ENCODE measurements around the gene SSH3.
"Not testable (repeated sequence)": the region's sequence is repeated elsewhere in the genome, so short reads cannot be mapped to it uniquely, and the experiment has no call there.

Gene SSH3

DNA sequence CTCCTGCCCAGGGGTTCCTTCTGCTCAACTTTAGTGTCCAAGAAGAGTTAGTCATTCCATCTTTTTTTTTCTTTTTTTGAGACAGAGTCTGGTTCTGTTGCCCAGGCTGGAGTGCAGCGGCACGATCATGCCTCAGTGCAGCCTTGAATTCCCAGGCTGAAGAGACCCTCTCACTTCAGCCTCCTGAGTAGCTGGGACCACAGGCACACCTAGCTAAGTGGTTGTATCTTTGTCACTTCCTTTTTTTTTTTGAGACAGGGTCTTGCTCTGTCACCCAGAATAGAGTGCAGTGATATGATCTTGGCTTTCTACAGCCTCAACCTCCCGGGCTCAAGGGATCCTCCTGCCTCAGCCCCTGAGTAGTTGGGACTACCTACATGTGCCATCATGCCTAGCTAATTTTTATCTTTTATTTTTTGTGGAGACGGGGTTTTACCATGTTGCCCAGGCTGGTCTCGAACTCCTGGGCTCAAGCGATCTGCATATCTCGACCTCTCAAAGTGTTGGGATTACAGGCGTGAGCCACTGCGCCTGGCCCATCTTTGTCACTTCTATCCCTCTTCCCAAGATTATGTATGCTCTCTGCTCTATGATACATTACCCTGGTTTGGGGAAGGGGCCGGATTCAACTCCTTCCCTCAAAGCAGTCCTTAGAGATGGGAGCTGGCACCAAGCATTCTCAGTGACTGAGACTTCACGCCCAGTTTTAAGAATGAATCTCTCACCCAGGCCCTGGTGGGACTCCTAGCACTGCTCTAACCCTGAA, 10.0 kb downstream of the SSH3 start:
- DNase-seq: no peak

- no peak for DNase-seq
Measured at GRCh38 chr11:67314218-67314617, 10.9 kb downstream of the SSH3 start.

DNA sequence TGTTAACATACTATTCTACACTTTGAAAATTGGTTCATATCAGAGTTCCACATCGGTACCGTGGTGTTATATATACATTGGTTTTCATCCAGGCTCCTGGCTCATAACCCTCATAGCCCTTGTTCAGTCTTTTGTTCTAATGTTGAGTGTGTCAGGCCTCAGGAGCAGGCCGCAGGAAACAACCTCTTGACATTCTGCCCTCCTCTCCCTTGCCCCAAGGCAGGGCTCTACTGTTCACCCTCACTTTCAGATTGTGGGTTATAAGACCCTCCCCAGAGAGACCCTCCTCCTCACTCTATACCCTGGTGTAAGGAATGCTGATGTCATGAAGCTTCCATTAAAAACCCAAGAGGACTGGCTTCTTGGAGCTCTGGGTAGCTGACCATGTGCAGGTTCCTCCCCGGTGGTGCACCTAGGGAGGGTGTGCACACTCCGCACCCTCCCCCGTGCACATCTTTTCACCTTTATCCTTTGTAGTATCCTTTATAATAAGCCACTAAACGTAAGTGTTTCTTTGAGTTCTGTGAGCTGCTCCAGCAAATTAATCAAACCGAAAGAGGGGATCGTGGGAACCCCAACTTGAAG, 12.1 kb downstream of the SSH3 start:
- DNase-seq: no peak

- DNase-seq: no peak
Measured at GRCh38 chr11:67316882-67317204, 13.5 kb downstream of the SSH3 start.

- DNase-seq: peak; percentile 99
Measured at GRCh38 chr11:67317205-67317887, 14.0 kb downstream of the SSH3 start.

- no peak for DNase-seq
Measured at GRCh38 chr11:67317888-67318555, 14.7 kb downstream of the SSH3 start.

DNA sequence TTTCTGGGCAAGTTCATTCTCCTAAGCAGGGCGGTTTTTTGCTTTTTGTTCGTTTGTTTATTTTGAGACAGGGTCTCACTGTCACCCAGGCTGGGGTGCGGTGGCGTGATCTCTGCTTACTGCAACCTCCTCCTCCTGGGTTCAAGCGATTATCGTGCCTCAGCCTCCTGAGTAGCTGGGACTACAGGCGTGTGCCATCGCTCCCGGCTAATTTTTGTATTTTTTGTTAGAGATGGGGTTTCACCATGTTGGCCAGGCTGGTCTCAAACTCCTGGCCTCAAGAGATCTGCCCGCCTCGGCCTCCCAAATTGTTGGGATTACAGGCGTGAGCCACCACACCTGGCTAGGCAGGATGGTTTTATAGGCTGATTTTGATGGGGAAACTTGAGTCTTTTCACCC, 15.5 kb downstream of the SSH3 start:
- DNase-seq: not testable (repeated sequence)

DNA sequence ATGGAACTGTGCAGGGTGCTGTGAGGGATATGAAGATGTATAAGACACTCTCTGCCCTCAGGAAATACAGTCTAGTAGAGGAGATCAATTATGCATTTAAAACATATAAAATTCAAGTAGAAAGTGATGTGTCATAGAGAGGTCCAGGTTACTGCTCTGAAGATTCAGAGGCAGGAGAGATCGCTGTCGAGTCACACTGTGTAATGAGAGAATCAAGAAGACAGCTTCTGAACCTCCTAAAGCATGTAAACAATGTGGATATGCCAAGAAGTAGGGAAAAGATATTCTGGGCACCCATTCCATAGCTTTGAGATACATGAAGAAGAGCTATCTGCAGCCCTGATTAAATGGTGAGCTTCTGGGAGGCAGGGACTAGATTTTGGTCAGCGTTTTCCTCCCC, 16.7 kb downstream of the SSH3 start:
- DNase-seq: no peak

DNA sequence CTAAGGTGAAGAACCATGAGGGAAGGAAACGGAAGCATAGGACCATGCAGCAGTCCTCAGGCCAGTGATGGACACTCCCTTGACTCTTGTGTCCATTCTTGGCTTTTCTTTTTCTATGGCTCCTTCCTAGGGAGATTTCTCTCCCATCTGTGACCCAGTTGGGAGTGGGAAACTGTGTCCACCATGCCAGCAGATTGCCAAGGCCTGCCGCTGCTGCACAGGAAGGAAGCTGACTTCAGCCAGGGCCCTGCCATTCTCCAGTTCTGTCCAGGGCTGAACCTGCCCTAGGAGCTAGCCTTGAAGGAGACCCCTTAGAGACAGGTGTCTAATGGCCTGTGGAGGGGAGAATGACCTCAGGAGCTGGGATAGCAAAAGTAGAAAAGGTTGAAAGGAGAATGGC, 17.4 kb downstream of the SSH3 start:
- DNase-seq: no peak

GRCh38 chr11:67321313-67321871, 18.1 kb downstream of the SSH3 start:
- DNase-seq: no peak

GRCh38 chr11:67322049-67322448, 18.7 kb downstream of the SSH3 start:
- DNase-seq: no peak

DNA sequence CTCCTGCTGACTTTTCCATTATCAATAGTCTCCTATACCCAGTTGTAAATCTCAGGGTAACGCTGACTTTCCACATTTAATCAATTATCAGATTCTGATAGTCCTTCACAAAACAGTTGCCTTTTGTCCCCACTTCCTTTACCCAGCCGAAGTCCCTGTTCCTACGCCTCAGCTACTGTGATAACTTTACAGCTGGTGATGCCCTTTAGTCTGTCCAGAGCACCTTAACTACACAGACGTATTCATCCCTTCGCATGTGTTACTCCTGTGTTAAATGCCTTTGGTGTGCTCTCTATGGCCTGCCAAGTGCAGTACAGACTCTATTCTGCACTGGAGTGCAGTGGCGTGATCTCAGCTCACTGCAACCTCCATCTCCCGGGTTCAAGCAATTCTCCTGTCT, 20.2 kb downstream of the SSH3 start:
- DNase-seq: no peak

DNA sequence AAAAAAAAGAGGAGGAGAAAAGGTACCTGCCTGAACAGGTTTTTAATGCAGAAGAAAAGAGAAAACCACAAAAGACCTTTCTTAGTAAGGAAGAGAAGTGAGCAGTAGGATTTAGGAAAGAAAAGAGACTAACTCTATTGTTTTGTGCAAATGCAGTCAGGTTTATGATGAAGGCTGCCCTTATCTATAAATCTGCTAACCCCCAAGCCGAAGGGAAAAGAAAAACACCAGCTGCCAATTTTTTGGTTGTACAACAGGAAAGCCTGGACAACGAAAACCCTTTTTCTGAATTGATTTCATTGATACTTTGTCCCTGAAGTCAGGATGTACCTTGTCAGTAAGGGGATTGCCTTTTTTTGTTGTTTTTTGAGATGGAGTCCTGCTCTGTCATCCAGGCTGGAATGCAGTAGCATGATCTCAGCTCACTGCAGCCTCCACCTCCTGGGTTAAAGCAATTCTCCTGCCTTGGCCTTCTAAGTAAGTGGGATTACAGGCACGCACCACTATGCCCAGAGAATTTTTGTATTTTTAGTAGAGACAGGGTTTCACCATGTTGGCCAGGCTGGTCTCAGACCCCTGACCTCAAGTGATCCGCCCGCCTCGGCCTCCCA, 28.9 kb downstream of the SSH3 start:
- DNase-seq: no peak

DNA sequence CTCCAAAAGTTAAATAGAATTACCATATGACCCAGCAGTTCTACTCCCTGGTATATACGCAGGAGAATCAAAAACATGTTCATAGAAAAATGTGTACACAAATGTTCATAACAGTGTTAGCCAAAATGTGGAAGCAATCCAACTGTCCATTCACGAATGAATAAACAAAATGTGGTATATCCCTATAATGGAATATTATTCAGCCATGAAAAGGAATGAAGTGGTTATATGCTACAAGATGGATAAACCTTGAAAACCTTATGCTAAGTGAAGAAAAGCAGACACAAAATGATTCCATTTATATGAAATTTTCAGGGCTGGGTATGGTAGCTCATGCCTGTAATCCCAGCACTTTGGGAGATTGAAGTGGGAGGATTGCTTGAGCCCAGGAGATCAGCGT, 33.9 kb downstream of the SSH3 start:
- no peak for DNase-seq

GRCh38 chr11:67344264-67344663, 40.9 kb downstream of the SSH3 start:
- no peak for DNase-seq

- no peak for DNase-seq
Measured at GRCh38 chr11:67345247-67345919, 42.1 kb downstream of the SSH3 start.

DNA sequence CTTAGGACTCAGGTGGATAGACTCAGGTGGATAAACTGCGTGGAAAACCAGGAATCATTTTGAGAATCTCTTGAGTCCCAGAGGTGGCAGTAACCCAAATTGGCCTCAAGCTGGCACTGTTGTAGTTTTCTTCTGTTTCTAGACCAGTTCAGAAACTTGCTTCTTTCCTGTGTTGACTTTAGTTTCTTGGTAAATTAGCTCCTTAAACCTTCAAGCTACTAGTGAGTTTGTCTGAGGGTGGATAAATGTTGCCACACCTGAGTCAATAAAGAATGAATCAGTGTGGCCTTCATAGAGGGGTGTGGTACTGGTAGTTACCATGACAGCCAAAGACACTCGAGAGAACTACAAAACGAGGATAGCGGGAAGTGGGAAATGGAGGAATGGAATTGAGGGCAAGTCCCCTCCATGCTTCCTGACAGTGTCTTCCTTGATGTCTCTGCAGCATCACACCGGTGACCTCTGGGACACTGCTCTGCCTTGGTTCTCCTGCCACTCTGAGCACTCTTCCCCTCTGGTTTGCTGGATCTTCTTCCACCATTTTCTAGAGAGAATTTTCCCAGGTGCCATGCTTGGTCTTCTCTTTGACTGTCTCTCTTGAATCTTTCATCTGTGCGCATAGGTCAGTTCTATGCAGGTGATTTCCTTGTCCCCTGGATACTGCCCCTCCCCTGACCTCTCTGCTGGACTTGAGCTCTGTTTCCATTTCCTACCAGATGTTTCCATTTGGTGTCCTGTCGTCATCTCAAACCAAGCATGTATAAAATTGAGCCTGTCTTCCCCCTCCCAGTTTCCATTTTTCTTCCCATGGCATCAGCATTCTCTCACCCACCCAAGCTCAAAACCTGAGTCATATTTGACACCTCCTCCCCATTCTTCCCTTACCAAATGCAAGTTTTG, 42.8 kb downstream of the SSH3 start:
- DNase-seq: peak; percentile 26

- DNase-seq: no peak
Measured at GRCh38 chr11:67347964-67348749, 44.8 kb downstream of the SSH3 start.

DNA sequence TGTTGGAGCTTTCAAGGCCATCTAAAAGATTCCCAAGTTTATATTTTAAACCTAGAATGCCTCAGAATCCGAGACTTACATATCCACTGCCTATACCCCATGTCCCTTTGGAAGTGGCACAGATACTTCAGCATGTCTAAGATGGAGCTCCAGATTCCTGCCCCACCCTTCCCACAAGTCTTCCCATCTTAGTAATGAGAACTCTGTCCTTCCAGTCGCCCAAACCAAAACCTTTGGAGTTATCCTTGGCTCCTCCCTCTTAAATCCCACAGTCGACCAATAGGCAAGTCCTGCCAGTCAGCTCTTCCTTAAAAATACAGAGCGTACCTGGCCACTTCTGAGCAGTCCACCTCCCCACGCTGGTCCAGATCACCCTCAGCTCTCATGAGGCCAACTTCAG, 45.7 kb downstream of the SSH3 start:
- DNase-seq: no peak

DNA sequence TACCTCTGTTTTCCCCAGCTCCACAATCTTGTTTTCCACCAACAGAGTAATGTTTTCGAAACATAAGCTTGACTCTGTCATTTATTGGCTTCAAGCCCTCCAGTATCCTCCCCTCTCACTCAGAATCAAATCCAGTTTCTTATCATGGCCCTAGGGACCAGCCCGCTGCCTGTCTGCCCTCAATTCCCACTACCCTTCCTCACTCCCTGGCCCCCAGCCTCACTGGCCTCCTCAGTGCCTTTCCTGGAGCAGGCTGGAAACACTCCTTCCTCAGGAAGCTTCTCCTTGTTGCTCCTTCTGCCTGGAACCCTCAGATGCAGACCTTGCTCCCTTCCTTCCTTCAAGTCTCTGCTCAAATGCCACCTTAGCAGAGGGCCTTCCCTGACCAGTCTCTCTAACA, 46.1 kb downstream of the SSH3 start:
- no peak for DNase-seq
